ENCODE data around the gene ZNF384. TPM values are rescaled to one million over a fixed set of nuclear protein-coding genes. Genes with fewer than 3 reads are reported as not detected.

The ZNF384 gene
- total and polyA plus RNA-seq, 9 donors: 22.1 to 64.9 (median 58.2) TPM

DNA sequence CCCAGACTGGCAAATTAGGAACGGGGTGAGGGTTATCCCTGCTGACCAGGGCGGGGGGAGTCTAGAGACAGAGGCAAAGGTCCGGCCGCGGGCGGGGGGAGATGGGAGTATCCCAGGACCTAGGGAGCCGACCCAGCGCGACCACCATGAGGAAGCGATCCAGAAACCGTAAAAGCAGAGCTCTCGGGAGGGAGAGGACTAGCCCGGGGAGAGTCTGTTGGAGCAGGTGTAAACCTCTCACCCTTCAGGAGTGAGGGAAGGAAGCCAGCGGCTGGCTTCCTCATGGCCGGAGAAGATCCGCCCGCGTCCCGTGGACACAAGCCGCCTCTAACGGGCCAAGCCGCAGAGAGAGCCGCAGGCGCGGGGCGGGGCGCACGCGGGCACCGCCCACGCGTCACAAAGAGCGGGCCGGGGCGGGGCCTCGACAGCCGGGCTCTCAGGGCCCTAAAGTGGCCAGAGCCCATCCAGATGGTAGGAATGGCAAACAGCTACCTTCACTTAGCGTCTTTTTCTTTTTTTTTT lies 42.0 kb downstream of the ZNF384 start, which contains the start of gene ACRBP:
Gene ACRBP, minus strand, starts transcription at position 350 of the 522 bp plus-strand sequence. Its CDS starts 66 bp downstream, at position 284.
- H3K27ac ChIP-seq: no peak within 1 kb of the TSS
- peak; percentile 71 to 85 (median 78) for DNase-seq
- peak within 1 kb of the TSS; percentile 42 for H3K4me3 ChIP-seq
- intact Hi-C loops (cut with DNase I): loop anchor here in 2 of 4 donors (10.0 kb wide), 2 partner anchors 58 to 82 kb away; partner anchors contain the start of genes NOP2 (in 1 of the 2) and PIANP (in 1 of the 2)
- no peaks in the 10 kb centered on the region for H3K4me1 ChIP-seq (ENCODE audit: insufficient read depth)
- H3K9me3 ChIP-seq: no peaks in the 10 kb centered on the region
- H3K36me3 ChIP-seq: no peaks in the 10 kb centered on the region
- TF ChIP-seq EP300 (IDR thresholded peaks at IDR 0.05) (no peak), CTCF (IDR thresholded peaks at IDR 0.05) (no peak), POLR2A (IDR thresholded peaks at IDR 0.05) (no peak)
- H3K27me3 ChIP-seq: no peaks in the 10 kb centered on the region
- WGBS, 3 donors: 2 to 5% (median 3%) methylated on average over 38 of the region's 38 CpGs

DNA sequence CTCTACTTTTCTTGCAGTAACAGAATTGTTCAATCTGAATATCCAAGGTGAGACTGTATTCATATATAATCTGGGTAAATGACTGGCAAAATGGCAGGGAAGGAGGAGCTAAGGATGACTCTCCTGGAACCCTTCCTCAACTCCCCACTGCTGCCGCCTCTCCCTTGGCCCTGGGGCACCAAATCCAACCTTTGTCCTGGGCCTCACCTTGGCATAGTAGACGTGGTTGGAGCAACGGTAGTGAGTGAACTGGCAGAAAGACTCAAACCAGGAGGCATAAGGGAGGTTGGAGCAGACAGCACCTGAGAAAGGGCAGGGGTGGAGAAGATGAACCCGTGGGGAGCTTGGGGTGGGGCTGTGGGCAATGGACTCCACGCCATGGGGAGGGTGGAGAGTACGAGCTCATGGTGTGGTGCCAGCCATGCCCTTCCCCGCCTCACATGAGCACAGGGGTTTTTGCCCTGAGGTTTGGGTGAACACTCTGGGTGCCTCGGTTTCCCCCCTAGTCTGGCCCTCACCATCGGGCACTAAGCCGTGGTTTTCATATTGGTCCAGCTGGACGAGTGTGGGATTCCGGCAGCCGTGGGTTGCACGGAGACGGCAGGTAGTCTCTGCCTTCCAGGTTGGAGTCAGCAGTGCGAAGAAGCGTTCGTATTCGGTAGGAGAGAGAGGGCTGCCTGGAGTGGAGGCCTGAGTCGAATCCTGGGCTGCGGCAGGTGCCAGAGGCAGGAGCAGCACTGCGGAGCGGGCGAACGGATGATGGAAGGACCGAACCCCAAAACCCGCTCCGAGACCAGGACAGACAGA lies 42.7 kb downstream of the ZNF384 start:
- no peak overlapping the region for H3K27ac ChIP-seq
- H3K9me3 ChIP-seq: no peaks in the 10 kb centered on the region
- H3K4me3 ChIP-seq: peak overlapping the region; percentile 42
- no peak for DNase-seq
- H3K4me1 ChIP-seq (ENCODE audit: insufficient read depth): no peaks in the 10 kb centered on the region
- WGBS, 3 donors: 57 to 71% (median 70%) methylated on average over 28 of the region's 28 CpGs
- intact Hi-C loops (cut with DNase I): loop anchor here in 2 of 4 donors (10.0 kb wide), 2 partner anchors 58 to 82 kb away; partner anchors contain the start of genes NOP2 (in 1 of the 2) and PIANP (in 1 of the 2)
- H3K27me3 ChIP-seq: no peaks in the 10 kb centered on the region
- TF ChIP-seq EP300 (IDR thresholded peaks at IDR 0.05) (no peak), CTCF (IDR thresholded peaks at IDR 0.05) (no peak), POLR2A (IDR thresholded peaks at IDR 0.05) (no peak)
- no peaks in the 10 kb centered on the region for H3K36me3 ChIP-seq

- Histone ChIP-seq H3K27ac (no peak overlapping the region), H3K9me3 (no peaks in the 10 kb centered on the region), H3K36me3 (no peaks in the 10 kb centered on the region), H3K4me3 (no peak overlapping the region), H3K4me1 (ENCODE audit: insufficient read depth) (no peaks in the 10 kb centered on the region), H3K27me3 (no peaks in the 10 kb centered on the region)
- WGBS, 3 donors: 15 to 17% (median 16%) methylated on average over 5 of the region's 5 CpGs
- TF ChIP-seq CTCF (IDR thresholded peaks at IDR 0.05) (no peak), EP300 (IDR thresholded peaks at IDR 0.05) (no peak), POLR2A (IDR thresholded peaks at IDR 0.05) (no peak)
- DNase-seq: peak in 3 of 5 donors; percentile 28 to 57 (median 51)
- intact Hi-C loops (cut with DNase I): loop anchor here in 2 of 4 donors (10.0 kb wide), 2 partner anchors 60 to 80 kb away; partner anchors contain the start of genes NOP2 (in 1 of the 2) and PIANP (in 1 of the 2)
Observed at GRCh38 chr12:6644903-6645302, 44.3 kb downstream of the ZNF384 start.

DNA sequence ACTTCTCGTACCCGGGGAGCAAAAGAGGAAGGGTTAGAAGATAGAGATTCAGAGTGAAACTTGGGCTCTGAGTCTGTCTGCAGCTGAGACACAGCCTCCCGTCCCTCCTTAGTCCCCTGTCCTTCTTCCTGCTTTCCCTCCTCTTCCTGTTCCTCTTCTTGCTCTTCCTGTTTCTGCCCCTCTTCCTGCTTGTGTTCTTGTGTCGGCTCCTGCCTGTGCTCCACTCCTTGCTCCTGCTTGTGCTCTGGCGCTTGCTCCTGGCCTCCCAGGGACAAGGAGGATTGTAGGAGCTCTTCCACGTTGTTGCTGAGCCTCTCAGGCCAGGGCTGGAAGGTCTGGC lies 44.9 kb downstream of the ZNF384 start:
- no peak for TF ChIP-seq POLR2A (IDR thresholded peaks at IDR 0.05)
- TF ChIP-seq EP300 (IDR thresholded peaks at IDR 0.05): no peak
- TF ChIP-seq CTCF (IDR thresholded peaks at IDR 0.05): no peak
- WGBS, 3 donors: 62 to 70% (median 64%) methylated on average over 6 of the region's 6 CpGs
- H3K27me3 ChIP-seq: no peaks in the 10 kb centered on the region
- no peak overlapping the region for H3K27ac ChIP-seq
- intact Hi-C loops (cut with DNase I): loop anchor here in 2 of 4 donors (10.0 kb wide), 2 partner anchors 61 to 79 kb away; partner anchors contain the start of genes NOP2 (in 1 of the 2) and PIANP (in 1 of the 2)
- H3K9me3 ChIP-seq: no peaks in the 10 kb centered on the region
- H3K4me1 ChIP-seq (ENCODE audit: insufficient read depth): no peaks in the 10 kb centered on the region
- DNase-seq: no peak
- no peaks in the 10 kb centered on the region for H3K36me3 ChIP-seq
- no peak overlapping the region for H3K4me3 ChIP-seq

Data from ovary (tissue), 9 donors.